Activated CD4-positive, CD25-positive, alpha-beta regulatory T cell treated with anti-CD3 and anti-CD28 coated beads, Interleukin-2, amount 50 U/mL, for 16 hours (primary cell): ENCODE data around the gene CHST11.
"Not testable (repeated sequence)": the region's sequence is repeated elsewhere in the genome, so short reads cannot be mapped to it uniquely, and the experiment has no call there.

Experiments
- DNase-seq: peaks from one replicate; pipeline ENCODE4 v3.0.0-alpha.2; 2020; ENCODE audit warnings: low read depth, low spot score

Gene CHST11

DNA sequence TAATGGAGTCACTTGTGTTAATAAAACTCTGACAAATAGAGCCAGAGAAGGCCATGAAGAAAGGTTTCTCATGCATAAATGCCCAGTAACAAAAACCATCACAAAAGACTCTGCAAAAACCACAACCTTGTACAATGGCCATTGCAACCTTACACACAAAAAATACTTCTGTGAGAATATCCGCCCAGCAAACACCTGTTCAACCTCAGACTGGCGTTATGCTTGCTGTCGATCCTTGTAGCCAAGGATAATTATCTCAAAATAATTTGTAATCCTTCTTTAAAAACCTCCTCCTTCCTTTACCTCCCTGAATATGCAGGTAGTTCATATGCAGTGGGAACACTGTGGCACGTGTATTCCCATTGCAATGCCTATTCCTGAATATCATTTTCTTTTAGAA is 344.3 kb downstream of the CHST11 start:
- no peak for DNase-seq

DNA sequence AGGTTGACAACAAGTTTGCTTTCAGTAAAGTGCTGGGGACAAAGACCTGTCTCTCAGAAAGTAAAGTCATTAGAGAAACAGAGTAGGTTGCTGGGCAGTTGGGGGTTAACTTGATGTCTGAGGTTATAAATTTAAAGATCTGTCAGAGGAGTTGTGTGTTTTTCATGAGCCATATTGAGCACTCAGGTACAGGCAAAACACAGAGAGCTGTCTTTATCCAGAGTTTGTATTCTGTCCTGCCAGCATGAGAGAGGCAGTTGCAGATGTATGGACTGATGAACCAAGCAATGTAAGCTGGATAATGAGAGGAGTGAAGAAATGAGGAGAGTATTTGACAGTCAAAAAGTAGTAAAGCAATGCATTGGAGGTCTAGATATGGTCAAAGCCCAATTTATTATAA is 344.7 kb downstream of the CHST11 start:
- DNase-seq = no peak

DNA sequence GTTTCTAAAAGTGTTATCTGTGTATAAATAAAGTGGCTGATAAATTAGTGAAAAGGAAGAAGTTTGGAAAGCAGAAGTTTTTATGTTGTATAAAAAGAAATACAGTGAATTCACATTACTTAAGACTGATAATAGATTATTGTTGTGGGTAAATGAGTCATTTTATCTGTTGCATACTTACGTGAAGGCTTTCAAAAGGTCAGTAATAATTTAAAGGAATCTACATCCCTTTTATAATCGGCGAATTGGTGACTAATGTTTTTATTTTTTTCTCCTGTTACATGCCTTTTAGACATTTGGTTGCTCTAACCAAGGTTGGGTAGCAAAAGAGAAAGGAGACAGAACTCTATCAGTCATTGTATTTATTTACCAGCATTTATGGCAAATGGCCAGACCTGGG is 345.5 kb downstream of the CHST11 start:
- no peak for DNase-seq

GRCh38 chr12:104805186-104805585 is 348.4 kb downstream of the CHST11 start:
- no peak for DNase-seq

DNA sequence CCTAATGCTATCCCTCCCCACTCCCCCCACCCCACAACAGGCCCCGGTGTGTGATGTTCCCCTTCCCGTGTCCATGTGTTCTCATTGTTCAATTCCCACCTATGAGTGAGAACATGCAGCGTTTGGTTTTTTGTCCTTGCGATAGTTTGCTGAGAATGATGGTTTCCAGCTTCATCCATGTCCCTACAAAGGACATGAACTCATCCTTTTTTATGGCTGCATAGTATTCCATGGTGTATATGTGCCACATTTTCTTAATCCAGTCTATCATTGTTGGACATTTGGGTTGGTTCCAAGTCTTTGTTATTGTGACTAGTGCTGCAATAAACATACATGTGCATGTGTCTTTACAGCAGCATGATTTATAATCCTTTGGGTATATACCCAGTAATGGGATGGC is 349.4 kb downstream of the CHST11 start:
- DNase-seq = not testable (repeated sequence)

DNA sequence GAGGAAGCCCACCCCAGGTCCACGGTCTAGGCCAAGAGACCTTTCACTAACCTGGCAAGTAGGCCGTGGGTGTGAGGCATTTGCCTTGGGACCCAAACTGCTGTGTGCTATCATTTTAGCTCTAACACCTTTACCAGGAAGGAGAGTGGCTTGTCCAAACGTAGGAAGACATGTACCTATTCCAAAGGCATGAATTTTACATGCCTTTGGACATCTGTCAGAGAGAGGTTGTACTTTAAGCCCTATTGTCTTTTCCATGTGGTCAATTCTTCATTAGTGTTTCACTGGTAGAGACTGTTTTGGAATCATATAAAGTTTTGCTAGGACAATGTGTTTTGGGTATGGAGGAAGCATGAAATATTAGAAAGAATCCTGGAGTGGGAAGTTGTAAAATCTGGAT is 352.5 kb downstream of the CHST11 start:
- no peak for DNase-seq

- DNase-seq = no peak
Observed at GRCh38 chr12:104809706-104810385, 353.1 kb downstream of the CHST11 start.
